ENCODE results near the gene LGMN.
A peak's percentile ranks its signal among the peaks of the same experiment; 100 is the strongest.

The LGMN gene

DNA sequence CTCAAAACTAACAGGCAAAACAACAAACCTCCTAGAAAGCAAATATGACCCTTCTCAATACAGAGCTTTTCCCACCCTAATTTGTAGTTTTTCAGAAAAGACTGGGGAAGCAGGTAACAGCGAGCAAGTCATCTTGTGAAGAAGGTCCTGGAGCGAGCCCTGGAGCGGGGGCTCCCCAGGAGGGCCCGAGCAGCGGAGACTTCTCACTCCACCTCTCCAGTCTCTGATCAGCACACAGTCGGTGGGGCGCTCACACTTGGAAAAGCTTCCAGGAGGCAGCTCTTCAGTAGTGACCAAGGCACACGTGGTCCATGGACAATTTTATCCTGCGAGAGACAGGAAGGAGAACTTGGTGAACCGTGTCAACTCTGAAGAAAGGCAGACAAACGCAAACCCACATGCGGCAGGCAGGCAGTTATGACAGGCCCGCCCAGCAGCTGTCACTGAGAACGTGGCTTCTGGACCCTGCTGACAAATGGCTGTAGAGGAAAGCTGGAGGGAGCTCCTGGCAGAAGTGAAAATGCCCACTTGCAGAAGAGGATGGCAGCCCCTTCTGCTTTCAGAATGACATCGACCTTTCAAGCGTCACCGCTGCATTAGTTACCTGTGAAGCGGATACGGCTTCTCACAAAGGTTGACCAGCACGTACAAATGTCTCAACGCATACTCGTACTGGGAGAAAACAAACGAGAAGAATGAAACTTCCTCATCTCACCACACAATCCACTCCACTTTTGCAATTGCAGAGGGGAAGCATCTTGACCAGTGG is 44.2 kb downstream of the LGMN start:
- no peaks in the 10 kb centered on the region for H3K27me3 Mint-ChIP-seq
- H3K9me3 Mint-ChIP-seq, result no peaks in the 10 kb centered on the region
- DNase-seq (no peak), ATAC-seq (peak; percentile 71)
- no peak overlapping the region for H3K27ac Mint-ChIP-seq
- no peak overlapping the region for H3K4me3 Mint-ChIP-seq
- no peaks in the 10 kb centered on the region for H3K36me3 Mint-ChIP-seq (ENCODE audit: low read depth)
- peaks cover 11% of the 10 kb centered on the region for H3K4me1 Mint-ChIP-seq

DNA sequence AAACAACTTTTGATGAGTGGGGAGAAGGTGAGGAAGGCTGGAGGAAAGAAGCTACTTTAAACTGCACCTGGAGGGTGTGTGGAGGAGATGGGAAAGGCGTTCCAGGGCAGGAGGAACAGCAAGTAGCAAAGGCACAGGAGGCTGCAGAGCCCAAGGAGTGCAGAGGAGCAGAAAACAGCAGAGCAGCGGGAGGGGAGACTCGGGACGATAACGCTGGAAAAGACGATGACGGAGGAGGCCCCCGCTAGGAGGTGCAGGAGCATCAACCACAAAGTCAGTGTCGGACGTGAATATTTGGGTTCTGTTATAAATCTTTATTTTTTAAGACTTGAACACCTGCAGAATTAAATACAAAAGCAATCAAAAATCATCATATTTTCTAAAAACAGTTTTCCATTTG is 44.9 kb downstream of the LGMN start:
- Mint-ChIP-seq H3K27ac (no peak overlapping the region), H3K27me3 (no peaks in the 10 kb centered on the region), H3K4me1 (peaks cover 11% of the 10 kb centered on the region), H3K9me3 (no peaks in the 10 kb centered on the region), H3K36me3 (ENCODE audit: low read depth) (no peaks in the 10 kb centered on the region), H3K4me3 (no peak overlapping the region)
- DNase-seq (no peak), ATAC-seq (no peak)

DNA sequence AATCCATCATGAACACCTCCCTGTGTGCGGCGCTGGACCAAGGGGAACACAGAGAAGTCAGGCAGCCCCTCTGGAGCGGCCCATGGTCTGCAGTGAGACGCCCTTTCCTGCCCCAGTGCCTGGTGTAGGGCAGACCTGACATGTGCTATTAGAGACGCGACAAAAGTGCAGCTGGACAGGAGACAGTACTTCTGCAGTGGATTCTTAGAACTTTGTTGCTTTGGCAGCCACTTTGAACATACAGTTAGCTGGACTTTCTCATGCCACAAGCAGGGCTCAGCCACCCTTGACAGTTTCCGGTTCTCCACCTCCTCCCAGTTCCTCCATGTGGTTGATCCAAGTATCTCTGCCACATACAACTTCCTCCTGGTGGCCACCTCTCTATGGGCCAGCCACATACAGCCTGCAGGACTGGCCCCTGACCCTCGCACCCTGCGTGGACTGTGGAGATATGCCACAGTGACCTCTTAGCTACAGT is 45.9 kb downstream of the LGMN start:
- H3K4me3 Mint-ChIP-seq, result no peak overlapping the region
- H3K27ac Mint-ChIP-seq, result no peak overlapping the region
- no peaks in the 10 kb centered on the region for H3K27me3 Mint-ChIP-seq
- no peak for DNase-seq
- ATAC-seq, result no peak
- H3K4me1 Mint-ChIP-seq, result peaks cover 11% of the 10 kb centered on the region
- H3K36me3 Mint-ChIP-seq (ENCODE audit: low read depth), result no peaks in the 10 kb centered on the region
- no peaks in the 10 kb centered on the region for H3K9me3 Mint-ChIP-seq

DNA sequence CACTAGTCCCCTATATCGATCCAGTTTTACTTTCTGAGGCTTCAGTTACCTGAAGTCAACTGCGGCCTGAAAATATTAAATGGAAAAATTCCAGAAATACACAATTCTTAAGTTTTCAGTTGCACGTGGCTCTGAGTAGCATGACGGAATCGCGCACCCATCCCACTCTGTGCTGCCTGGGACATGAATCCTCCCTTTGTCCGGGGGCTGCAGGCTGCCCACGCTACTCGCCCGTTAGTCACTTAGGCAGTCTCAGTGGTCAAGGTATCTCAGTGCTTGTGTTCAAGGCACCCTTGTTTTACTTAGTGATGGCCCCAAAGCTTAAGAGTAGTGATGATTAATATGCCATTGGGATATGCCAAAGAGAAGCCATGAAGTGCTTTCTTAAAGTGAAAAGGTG is 46.6 kb downstream of the LGMN start:
- Mint-ChIP-seq H3K27me3 (no peaks in the 10 kb centered on the region), H3K9me3 (no peaks in the 10 kb centered on the region), H3K36me3 (ENCODE audit: low read depth) (no peaks in the 10 kb centered on the region), H3K4me1 (peaks cover 14% of the 10 kb centered on the region), H3K27ac (no peak overlapping the region), H3K4me3 (no peak overlapping the region)
- no peak for ATAC-seq
- no peak for DNase-seq

DNA sequence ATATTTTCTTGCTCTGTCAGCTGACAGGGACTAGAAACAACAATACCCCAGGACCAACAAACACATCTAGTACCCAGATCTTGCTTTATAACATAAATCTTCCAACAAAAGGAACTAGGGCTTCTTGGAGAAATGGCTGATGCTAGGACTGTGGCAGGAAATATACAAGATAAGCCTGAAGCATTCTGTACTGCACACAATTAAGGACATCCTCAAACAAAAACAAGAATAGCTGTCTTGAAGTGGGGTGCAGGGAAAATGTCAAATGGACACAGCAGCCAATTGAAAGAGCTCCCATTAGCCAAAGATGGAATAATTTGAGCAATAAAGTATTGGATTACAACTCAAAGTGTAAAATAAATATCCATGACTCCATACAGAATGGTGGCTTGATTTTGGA is 50.0 kb downstream of the LGMN start:
- no peak for ATAC-seq

DNA sequence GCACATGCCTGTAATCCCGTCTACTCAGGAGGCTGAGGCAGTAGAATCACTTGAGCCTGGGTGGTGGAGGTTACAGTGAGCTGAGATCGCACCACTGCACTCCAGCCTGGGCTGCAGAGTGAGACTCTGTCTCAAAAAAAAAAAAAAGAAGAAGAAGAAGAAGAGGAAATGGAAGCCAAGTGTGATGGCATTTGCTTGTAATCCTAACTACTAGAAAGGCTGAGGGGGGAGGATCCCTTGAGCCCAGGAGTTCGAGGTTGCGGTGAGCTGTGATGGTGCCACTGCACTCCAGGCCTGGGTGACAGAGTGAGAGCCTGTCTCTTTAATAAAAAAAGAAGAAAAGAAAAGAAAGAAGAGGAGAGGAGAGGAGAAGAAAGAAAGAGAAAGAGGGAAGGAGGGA is 52.1 kb downstream of the LGMN start:
- ATAC-seq (no peak), DNase-seq (no peak)
- Mint-ChIP-seq H3K9me3 (no peaks in the 10 kb centered on the region), H3K4me1 (peaks cover 38% of the 10 kb centered on the region), H3K27ac (no peak overlapping the region), H3K27me3 (no peaks in the 10 kb centered on the region), H3K4me3 (no peak overlapping the region), H3K36me3 (ENCODE audit: low read depth) (no peaks in the 10 kb centered on the region)

More for the DNA sequence above, 50.0 kb downstream of the LGMN start:
- H3K27me3 Mint-ChIP-seq, result no peaks in the 10 kb centered on the region
- H3K36me3 Mint-ChIP-seq (ENCODE audit: low read depth), result no peaks in the 10 kb centered on the region
- peaks cover 30% of the 10 kb centered on the region for H3K4me1 Mint-ChIP-seq
- H3K27ac Mint-ChIP-seq, result no peak overlapping the region
- no peaks in the 10 kb centered on the region for H3K9me3 Mint-ChIP-seq
- no peak overlapping the region for H3K4me3 Mint-ChIP-seq
- no peak for DNase-seq

DNA sequence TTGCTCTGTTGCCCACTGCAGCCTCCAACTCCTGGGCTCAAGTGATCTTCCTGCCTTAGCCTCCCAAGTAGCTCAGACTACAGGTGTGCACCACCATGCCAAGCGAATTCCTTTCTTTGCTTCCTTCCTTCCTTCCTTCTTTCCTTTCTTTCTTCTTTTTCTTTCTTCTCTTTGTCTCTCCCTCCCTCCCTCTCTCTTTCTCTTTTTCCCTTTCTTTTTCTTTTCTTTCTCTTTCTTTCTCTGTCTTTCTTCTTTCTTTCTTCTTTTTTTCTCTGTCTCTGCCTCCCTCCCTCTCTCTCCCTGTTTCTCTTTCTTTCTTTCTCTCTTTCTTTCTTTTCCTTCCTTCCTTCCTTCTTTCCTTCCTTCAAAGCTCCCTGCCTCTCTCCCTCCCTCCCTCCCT is 52.9 kb downstream of the LGMN start:
- Mint-ChIP-seq H3K27ac (no peak overlapping the region), H3K9me3 (no peaks in the 10 kb centered on the region)

DNA sequence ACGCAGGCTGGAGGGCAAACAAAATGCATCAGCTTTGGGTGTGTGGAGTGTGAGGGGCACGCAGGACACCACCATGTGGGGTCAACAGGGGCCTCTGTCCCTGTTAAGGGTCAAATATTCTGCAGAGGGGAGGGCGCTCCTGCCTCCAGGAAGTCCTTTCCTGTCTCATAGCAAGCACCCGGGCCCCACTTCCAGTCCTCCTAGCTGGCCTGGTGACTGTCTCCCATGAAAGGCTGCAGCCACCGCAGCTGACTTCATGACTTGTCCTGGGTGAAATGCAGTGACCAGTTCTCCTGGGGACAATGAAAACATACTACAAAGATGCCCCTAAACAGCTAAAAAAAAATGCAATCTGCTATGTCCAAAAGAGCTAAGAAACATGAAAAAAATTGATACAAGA is 53.6 kb downstream of the LGMN start:
- no peaks in the 10 kb centered on the region for H3K36me3 Mint-ChIP-seq (ENCODE audit: low read depth)
- H3K4me1 Mint-ChIP-seq, result peaks cover 38% of the 10 kb centered on the region

More for the DNA sequence above, 52.9 kb downstream of the LGMN start:
- Mint-ChIP-seq H3K36me3 (ENCODE audit: low read depth) (no peaks in the 10 kb centered on the region), H3K27me3 (no peaks in the 10 kb centered on the region), H3K4me3 (no peak overlapping the region), H3K4me1 (peaks cover 38% of the 10 kb centered on the region)
- DNase-seq (no peak), ATAC-seq (no peak)

DNA sequence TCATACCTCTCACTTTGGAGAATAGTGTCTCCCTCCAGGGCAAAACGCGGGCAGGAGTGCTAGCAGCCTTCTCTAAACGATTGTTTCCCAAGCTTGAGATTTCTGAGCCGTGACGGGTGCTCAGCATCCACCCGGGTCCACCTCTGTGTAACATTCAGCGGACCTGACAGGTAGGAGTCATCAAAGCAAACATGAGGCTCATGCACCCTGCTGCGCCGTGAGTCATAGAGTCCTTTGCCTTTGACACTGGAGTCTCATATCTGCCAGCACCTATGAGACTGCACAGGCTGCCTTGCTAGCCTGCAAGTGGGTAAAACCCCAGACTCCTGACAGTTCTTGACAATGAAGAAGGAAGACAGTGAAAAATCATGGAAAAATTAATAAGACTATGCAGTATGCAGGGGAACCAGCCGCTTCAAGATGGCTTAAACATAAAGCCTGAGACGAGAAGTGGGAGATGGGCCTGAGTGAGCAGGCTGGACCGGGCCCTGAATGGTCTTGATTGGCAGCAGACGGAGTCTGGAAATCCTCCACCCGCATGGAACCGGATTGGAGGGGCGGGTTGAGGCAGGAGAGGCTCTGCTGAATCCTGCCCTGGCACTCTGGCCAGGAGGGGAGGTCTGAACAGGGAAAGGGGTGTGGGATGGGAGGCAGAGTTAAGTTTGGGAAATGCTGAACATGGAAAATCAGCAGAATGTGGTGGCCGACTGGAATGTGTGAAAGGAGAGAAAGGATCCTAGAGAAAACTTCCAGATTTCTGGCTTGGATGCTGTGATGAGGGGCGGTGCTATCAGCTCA is 54.2 kb downstream of the LGMN start:
- ATAC-seq, result peak; percentile 59
- H3K4me1 Mint-ChIP-seq, result peaks cover 38% of the 10 kb centered on the region
- H3K27me3 Mint-ChIP-seq, result no peaks in the 10 kb centered on the region
- no peak for DNase-seq
- H3K4me3 Mint-ChIP-seq, result no peak overlapping the region
- no peaks in the 10 kb centered on the region for H3K9me3 Mint-ChIP-seq
- H3K36me3 Mint-ChIP-seq (ENCODE audit: low read depth), result no peaks in the 10 kb centered on the region
- H3K27ac Mint-ChIP-seq, result peak overlapping the region; percentile 23

More for the DNA sequence above, 53.6 kb downstream of the LGMN start:
- DNase-seq (no peak), ATAC-seq (no peak)
- no peaks in the 10 kb centered on the region for H3K27me3 Mint-ChIP-seq
- no peaks in the 10 kb centered on the region for H3K9me3 Mint-ChIP-seq
- no peak overlapping the region for H3K4me3 Mint-ChIP-seq
- H3K27ac Mint-ChIP-seq, result no peak overlapping the region

DNA sequence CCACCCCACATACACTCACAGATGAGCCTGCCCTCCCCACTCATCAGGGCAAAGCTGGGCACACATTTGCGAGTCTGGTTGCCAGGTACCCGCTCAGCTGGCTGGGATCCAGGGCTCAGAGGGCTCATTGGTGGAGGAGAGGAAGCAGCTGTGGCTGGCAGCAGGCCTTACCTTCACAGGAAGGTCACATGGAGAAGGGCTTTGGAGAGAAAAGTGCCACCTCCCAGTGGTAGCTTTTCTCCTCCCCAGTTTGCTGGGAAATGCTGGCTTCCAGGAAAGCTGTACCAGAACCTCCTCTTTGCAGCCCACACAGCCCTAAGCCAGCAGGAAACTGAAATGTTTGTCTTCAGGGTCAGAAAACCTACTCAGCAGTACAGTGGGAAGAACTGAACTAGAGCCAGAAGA is 55.6 kb downstream of the LGMN start:
- no peak for ATAC-seq
- Mint-ChIP-seq H3K9me3 (no peaks in the 10 kb centered on the region), H3K27me3 (no peaks in the 10 kb centered on the region), H3K27ac (no peak overlapping the region), H3K4me1 (peaks cover 38% of the 10 kb centered on the region), H3K4me3 (no peak overlapping the region), H3K36me3 (ENCODE audit: low read depth) (no peaks in the 10 kb centered on the region)
- no peak for DNase-seq

DNA sequence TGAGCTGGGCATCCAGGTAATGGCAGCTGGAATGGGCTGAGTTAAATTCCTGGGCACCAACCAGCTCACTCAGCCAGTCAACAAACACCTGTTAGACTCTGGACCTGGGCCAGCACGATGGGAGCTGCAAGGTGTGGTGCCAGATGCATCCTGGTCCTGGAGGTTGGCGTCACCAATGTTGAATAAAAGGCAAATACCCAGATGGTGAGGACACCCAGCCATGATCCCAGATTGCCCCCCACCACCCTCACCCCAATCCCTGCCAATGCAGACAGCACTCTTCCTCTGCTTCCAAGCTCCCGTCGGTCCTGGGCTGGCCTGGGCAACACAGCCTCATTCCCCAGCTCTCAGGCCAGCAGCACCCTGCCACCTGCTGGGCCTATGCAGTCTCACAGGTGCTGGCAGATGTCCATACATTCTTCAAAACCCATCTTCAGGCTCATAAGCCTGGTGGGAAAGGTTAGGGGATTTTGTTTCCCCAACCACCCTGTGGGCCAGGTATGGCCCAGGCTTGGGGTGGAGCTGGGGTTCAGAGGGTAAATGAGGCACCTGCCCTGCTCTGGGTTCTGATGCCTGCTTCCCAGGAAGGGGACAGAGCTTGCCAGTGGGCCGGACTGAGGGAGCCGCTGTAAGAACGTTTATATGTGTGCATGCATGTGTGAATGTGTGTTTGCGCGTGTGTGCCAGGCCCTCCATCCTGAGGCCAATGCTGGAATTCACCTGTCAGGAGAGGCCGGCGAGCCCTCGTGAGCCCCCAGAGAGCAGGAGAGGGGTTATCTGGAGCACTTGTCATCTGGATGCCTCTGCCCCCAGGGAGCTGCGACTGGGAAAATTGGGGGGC is 58.0 kb downstream of the LGMN start:
- Mint-ChIP-seq H3K9me3 (no peaks in the 10 kb centered on the region), H3K4me3 (no peak overlapping the region), H3K4me1 (peaks cover 30% of the 10 kb centered on the region), H3K27me3 (no peaks in the 10 kb centered on the region), H3K27ac (no peak overlapping the region), H3K36me3 (ENCODE audit: low read depth) (peaks cover 10% of the 10 kb centered on the region)
- DNase-seq (no peak), ATAC-seq (peak; percentile 37)

DNA sequence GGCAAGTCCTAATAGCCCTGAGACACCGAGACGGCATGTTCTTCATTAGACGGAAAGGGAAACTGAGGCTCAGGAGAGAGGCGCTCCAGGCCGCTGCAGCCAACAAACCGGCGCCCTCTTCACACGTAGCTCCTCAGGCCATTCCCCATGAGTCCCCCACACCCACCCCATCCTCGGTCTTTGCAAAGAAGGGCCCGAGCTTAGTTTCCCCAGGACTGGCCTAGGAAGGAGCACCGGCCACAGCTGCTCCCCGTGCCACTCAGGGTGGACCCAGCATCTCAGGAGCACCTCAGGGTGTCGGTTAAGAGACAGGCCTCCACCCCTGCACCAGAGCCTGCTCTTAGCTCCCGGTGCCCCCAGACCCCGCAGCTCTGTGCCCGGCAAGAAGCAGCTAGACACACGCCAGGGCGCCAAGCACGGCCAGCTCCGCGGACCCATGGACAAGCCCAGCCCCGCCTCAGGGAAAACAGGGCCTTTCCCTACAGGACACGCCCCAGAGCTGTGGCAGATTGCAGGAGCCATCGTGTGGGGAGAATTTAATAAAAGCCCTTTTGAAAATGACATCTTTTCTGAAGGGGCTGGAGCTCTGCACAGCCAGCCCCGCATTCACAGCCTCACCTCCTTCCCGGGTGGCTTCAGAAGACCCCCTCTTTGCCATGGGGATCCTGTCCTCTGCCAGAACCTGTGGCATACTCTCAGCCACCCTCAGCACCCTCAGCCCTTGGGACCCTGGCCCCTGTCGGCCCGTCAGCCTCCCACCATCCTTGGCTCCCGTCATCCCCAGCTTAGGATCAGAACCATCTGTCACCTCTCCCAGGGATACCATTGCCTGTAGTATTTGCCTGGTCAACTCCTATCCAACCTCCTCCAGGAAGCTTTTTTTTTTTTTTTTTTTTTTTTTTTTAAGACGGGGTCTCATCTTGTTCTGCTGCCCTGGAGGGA is 59.7 kb downstream of the LGMN start:
- no peak for ATAC-seq
- Mint-ChIP-seq H3K4me1 (peaks cover 15% of the 10 kb centered on the region), H3K27me3 (no peaks in the 10 kb centered on the region), H3K36me3 (ENCODE audit: low read depth) (peaks cover 13% of the 10 kb centered on the region), H3K27ac (peak overlapping the region; percentile 35), H3K9me3 (no peaks in the 10 kb centered on the region), H3K4me3 (no peak overlapping the region)
- no peak for DNase-seq

DNA sequence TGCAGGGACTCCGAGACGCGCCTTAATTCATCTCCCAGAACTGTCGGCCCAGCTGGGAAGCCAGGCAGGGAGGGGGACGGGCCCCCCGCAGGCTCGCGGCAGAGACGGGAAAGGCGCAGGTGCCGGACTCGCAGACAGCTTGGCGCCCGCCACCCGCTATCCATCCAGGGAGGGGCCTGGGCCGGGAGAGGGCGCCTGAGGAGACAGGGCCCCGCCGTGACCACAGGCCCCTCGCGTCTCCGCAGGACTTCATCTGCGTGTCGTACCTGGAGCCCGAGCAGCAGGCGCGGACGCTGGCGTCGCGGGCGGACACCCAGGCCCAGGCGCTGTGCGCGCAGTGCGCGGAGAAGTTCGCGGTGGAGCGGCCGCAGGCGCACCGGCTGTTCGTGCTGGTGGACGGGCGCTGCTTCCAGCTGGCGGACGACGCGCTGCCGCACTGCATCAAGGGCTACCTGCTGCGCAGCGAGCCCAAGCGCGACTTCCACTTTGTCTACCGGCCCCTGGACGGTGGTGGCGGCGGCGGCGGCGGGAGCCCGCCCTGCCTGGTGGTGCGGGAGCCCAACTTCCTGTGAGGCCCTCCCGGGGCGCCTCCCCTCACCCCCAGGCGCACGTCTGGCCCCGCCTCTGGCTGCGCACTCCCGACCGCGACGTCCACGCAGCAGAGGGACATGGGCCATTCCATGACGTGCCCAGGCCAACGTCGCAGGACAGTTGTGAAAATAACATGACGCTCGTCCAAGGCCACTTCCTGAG is 60.6 kb downstream of the LGMN start:
- H3K27ac Mint-ChIP-seq, result no peak overlapping the region
- no peak overlapping the region for H3K4me3 Mint-ChIP-seq
- H3K9me3 Mint-ChIP-seq, result no peaks in the 10 kb centered on the region
- ATAC-seq (no peak), DNase-seq (no peak)
- H3K36me3 Mint-ChIP-seq (ENCODE audit: low read depth), result peaks cover 19% of the 10 kb centered on the region
- H3K27me3 Mint-ChIP-seq, result no peaks in the 10 kb centered on the region
- H3K4me1 Mint-ChIP-seq, result peaks cover 6% of the 10 kb centered on the region

Measured in activated naive CD8-positive, alpha-beta T cell treated with anti-CD3 and anti-CD28 coated beads, Interleukin-2, amount 50 U/mL, for 24 hours (primary cell).